GM10248 (cell line): Measurements from ENCODE around the gene GPS2.

Experiments used
- CTCF ChIA-PET: fragments of 300-600 bp; sonication (Branson Sonifier 250); formaldehyde crosslinking; extraction: SDS; loops from one replicate; lab custom pipeline; 2021; ENCODE audit warnings: antibody characterized with exemption; lab: Yijun Ruan, JAX
- POLR2A ChIA-PET: fragments of 350-650 bp; sonication (Branson Sonifier 250); formaldehyde crosslinking; extraction: SDS; loops from one replicate; lab custom pipeline; 2020; ENCODE audit warnings: antibody characterized with exemption; lab: Yijun Ruan, JAX
- DNase-seq: peaks from one replicate; pipeline ENCODE4 v3.0.0; 2012; ENCODE audit errors: extremely low spot score
- TF ChIP-seq, protein P1 (sequence below): IDR thresholded peaks from 2 replicates; pipeline ENCODE4 v1.5.1; 2012; ENCODE audit warnings: mild to moderate bottlenecking, low read depth; ENCODE audit errors: extremely low read depth, missing control alignments, control extremely low read depth

GPS2 gene

DNA sequence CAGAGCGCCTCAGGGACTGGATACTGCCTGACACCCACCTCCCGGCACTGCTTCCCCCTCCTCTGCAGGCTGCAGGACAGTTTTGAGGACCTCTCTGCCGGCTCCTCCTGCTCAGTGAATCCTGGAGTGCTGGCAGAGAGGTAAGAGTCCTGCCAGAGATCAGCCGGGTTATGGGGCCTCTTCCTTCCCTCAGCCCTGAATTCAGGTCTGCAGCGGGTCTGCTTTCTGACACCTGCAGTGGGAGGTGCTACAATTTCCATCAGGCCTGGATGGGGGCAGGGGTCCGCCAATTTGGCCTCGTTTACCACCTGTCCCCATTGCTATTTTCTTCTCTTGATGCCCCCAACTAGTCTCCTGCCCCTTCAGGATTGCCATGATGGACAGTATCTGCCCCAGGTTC lies 17.0 kb upstream of the GPS2 start:
- ChIA-PET CTCF (interaction anchor here (0.9 to 3.7 kb wide), 2 partner anchors 21 to 24 kb away, joined by 3 to 15 read pairs; no protein-coding TSS in a partner anchor), POLR2A (interaction anchor here (0.6 kb wide), 1 partner anchor 30 kb away, joined by 12 read pairs; no protein-coding TSS in a partner anchor)
- TF ChIP-seq, protein P1, sequence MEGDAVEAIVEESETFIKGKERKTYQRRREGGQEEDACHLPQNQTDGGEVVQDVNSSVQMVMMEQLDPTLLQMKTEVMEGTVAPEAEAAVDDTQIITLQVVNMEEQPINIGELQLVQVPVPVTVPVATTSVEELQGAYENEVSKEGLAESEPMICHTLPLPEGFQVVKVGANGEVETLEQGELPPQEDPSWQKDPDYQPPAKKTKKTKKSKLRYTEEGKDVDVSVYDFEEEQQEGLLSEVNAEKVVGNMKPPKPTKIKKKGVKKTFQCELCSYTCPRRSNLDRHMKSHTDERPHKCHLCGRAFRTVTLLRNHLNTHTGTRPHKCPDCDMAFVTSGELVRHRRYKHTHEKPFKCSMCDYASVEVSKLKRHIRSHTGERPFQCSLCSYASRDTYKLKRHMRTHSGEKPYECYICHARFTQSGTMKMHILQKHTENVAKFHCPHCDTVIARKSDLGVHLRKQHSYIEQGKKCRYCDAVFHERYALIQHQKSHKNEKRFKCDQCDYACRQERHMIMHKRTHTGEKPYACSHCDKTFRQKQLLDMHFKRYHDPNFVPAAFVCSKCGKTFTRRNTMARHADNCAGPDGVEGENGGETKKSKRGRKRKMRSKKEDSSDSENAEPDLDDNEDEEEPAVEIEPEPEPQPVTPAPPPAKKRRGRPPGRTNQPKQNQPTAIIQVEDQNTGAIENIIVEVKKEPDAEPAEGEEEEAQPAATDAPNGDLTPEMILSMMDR, result no peak
- no peak for DNase-seq

DNA sequence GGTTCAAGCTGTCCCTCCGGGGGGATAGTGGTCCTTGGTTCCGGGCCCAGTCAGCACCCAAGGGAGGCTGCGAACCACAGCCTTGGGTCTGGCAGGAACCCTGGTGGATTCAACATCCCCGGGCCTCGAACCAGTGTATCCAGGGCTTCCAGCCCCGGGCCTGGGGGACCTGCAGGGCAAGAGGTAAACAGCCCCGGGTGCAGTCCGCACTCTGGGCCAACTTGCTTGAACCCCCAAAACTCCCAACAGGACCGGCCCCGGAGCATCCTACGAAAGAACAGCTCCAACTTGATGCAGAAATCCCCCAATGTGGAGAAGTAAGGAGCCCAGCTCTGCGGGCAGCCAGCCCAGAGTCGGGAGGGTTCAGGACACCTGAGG lies 15.5 kb upstream of the GPS2 start:
- POLR2A ChIA-PET, result interaction anchor here (1.7 kb wide), 1 partner anchor 15 kb away, joined by 6 read pairs; the partner anchor contains the start of gene GPS2
- CTCF ChIA-PET, result interaction anchor here (1.1 to 3.7 kb wide), 4 partner anchors 13 to 230 kb away, joined by 3 to 15 read pairs (median 10); no protein-coding TSS in a partner anchor
- TF ChIP-seq, protein P1, result no peak
- no peak for DNase-seq

DNA sequence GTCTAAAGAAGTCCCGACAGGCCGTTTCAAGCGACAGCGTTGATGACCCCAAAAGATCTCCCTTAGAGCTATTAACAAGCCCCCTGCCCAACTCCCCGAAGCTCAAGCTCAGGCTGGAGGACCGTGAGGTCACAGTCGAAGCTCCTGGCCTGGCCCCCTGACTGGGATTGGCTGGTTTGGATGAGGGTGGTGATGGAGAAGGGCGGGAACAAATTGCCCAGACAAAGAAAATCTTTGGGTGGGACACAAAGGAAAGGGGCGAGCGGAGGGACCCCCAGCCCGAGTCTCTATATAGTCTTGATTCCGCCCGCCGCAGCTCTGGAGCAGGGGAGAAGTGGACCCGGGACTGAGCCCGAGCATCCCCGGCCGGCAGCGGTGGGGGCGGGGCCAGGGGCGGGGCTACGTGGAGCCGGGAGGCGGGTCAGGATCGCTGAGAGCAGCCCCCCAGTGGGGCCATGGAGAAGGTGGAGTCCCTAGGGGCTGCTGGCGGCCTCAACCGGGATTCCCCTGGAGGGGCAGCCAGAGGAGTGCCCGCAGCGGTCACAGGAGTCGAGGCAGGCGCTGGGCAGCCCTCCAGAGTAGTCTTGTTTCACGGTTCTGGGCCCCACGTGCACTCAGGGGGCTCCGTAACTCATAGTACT lies 15.0 kb upstream of the GPS2 start:
- CTCF ChIA-PET, result interaction anchor here (0.8 to 3.7 kb wide), 14 partner anchors 10 to 357 kb away, joined by 3 to 15 read pairs (median 4); partner anchors contain the start of genes GPS2, TMEM256 and TP53
- peak; percentile 88 for DNase-seq
- POLR2A ChIA-PET, result interaction anchor here (0.6 to 1.7 kb wide), 9 partner anchors 10 to 250 kb away, joined by 3 to 8 read pairs (median 4); partner anchors contain the start of genes CD68, GPS2 and POLR2A
- TF ChIP-seq, protein P1, result no peak

DNA sequence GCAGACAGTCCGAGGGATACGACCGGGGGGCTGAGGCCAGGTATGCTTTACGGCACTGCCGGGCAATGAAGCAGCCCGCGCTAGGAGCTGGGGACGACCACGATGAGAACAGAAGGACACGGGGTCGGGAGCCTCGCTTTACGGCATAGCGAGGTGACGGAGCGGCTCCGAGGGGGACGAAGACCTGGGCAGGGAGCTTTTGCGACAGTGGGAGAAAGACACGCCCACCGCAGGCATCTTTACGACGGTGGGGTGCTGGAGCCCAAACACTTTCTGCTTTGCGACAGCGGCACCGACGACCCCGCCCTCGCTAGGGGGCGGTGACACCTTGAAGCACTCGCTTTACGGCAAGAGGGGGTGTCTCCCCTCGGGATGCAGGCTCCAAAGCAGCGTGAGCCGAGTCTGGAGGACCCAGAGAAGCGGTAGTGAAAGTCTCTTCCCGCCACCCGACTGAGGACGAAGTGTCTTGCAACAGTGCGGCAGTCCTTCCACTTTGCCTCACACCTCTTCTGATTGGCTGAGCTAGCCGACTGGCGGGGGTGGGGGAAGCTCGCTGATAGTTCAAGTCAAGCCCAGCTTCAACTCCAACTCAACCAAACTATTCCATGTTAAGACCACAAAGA lies 14.3 kb upstream of the GPS2 start:
- TF ChIP-seq, protein P1, result no peak
- ChIA-PET POLR2A (interaction anchor here (0.5 to 1.7 kb wide), 11 partner anchors 9 to 321 kb away, joined by 3 to 6 read pairs (median 4); partner anchors contain the start of genes CD68, GPS2 and POLR2A), CTCF (interaction anchor here (0.8 to 3.7 kb wide), 13 partner anchors 9 to 358 kb away, joined by 3 to 15 read pairs (median 4); partner anchors contain the start of genes GPS2, TMEM256 and TP53)
- peak; percentile 95 for DNase-seq

DNA sequence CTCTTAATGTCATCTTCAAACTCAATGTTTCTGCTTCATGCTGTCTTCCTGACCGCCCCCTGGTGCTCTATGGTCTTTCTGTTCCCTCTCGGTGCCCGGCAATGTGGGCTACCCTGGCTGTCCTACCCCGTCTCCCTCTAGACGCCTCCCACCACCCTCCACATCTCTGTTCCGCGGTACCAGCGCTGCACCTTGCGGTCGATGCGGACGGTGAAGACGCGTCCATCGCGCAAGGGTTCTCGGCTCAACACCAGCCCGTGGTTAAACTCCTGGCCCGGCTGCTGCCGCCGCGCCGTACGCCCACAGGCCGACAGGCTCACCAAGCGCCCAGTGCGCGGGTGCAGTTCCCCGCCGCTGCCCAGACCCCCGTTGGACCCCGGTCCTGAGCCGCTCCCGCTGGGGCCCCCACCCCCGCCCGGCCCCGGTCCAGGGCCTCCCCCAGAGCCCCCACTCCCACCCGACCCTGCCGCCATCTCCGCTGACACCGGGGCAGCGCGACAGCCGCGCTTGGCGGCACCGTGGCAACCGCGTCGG lies 13.7 kb upstream of the GPS2 start, which contains the start of gene NEURL4:
Gene NEURL4 (minus strand): TSS at position 496 of the 534 bp plus-strand sequence. CDS start 23 bp downstream, at position 473.
- no peak for DNase-seq
- TF ChIP-seq, protein P1, result no peak
- ChIA-PET POLR2A (interaction anchor here (0.6 to 1.7 kb wide), 5 partner anchors 13 to 67 kb away, joined by 3 to 6 read pairs (median 4); partner anchors contain the start of gene GPS2), CTCF (interaction anchor here (0.6 to 3.7 kb wide), 8 partner anchors 9 to 358 kb away, joined by 3 to 15 read pairs (median 6); partner anchors contain the start of genes GPS2 and TP53)

DNA sequence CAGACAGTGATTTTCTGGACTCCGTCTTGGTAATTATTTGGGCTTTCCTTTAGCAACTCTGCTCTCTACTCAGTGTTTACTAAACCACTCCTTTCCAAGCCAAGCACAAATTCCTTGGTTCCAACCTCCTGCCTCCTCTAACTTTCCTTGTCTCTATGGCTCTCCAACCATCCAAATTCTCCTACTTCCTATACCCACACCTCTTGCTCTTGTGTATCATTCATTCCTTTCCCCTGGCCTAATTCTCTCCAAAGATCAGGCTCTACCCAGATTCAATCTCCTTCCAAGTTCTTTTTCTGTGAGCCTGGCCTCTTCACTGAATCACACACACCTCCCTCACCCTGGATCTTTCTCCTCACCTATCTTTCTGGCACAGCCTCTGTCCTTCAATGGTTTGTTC lies 12.8 kb upstream of the GPS2 start:
- TF ChIP-seq, protein P1, result no peak
- no peak for DNase-seq
- ChIA-PET POLR2A (no interaction called here), CTCF (interaction anchor here (0.6 to 2.4 kb wide), 4 partner anchors 8 to 233 kb away, joined by 3 to 16 read pairs (median 8); partner anchors contain the start of gene ACAP1)
